ENCODE data around the gene SLC10A4.

The SLC10A4 gene

GRCh38 chr4:48478273-48478672 lies 4.9 kb upstream of the SLC10A4 start:
- H3K4me3 ChIP-seq (ENCODE audit: low read depth, low read length) = no peak overlapping the region
- in situ Hi-C loops (cut with HindIII; ENCODE audit: low pct_ligation_motif_present, low sequenced_read_pairs) = no loop called here
- H3K36me3 ChIP-seq (replicated peaks) = no peaks in the 10 kb centered on the region
- TF ChIP-seq CTCF (IDR thresholded peaks at IDR 0.05; ENCODE audit: low read depth, low read length, missing control alignments) = no peak
- no peak for DNase-seq
- H3K27ac ChIP-seq = no peak overlapping the region
- H3K27me3 ChIP-seq (replicated peaks) = peaks cover 10% of the 10 kb centered on the region

GRCh38 chr4:48481581-48481980 lies 1.6 kb upstream of the SLC10A4 start:
- H3K4me3 ChIP-seq (ENCODE audit: low read depth, low read length) = no peak overlapping the region
- in situ Hi-C loops (cut with HindIII; ENCODE audit: low pct_ligation_motif_present, low sequenced_read_pairs) = no loop called here
- peaks cover 30% of the 10 kb centered on the region for H3K27me3 ChIP-seq (replicated peaks)
- TF ChIP-seq CTCF (IDR thresholded peaks at IDR 0.05; ENCODE audit: low read depth, low read length, missing control alignments) = no peak
- no peak for DNase-seq
- no peaks in the 10 kb centered on the region for H3K36me3 ChIP-seq (replicated peaks)
- H3K27ac ChIP-seq = no peak overlapping the region

- Histone ChIP-seq H3K4me3 (ENCODE audit: low read depth, low read length) (no peak overlapping the region), H3K27ac (no peak overlapping the region), H3K36me3 (replicated peaks) (no peaks in the 10 kb centered on the region), H3K27me3 (replicated peaks) (peaks cover 33% of the 10 kb centered on the region)
- DNase-seq = no peak
- TF ChIP-seq CTCF (IDR thresholded peaks at IDR 0.05; ENCODE audit: low read depth, low read length, missing control alignments) = no peak
- in situ Hi-C loops (cut with HindIII; ENCODE audit: low pct_ligation_motif_present, low sequenced_read_pairs) = no loop called here
Observed at GRCh38 chr4:48483777-48484493, 792 bp downstream of the SLC10A4 start.

- no peak for TF ChIP-seq CTCF (IDR thresholded peaks at IDR 0.05; ENCODE audit: low read depth, low read length, missing control alignments)
- in situ Hi-C loops (cut with HindIII; ENCODE audit: low pct_ligation_motif_present, low sequenced_read_pairs) = no loop called here
- no peak for DNase-seq
- Histone ChIP-seq H3K27ac (no peak overlapping the region), H3K4me3 (ENCODE audit: low read depth, low read length) (no peak overlapping the region), H3K36me3 (replicated peaks) (no peaks in the 10 kb centered on the region), H3K27me3 (replicated peaks) (peaks cover 36% of the 10 kb centered on the region)
Observed at GRCh38 chr4:48484494-48485168, 1.5 kb downstream of the SLC10A4 start.

GRCh38 chr4:48489683-48490011 lies 6.5 kb downstream of the SLC10A4 start:
- in situ Hi-C loops (cut with HindIII; ENCODE audit: low pct_ligation_motif_present, low sequenced_read_pairs) = no loop called here
- DNase-seq = no peak
- Histone ChIP-seq H3K4me3 (ENCODE audit: low read depth, low read length) (no peak overlapping the region), H3K36me3 (replicated peaks) (no peaks in the 10 kb centered on the region), H3K27ac (no peak overlapping the region), H3K27me3 (replicated peaks) (peaks cover 35% of the 10 kb centered on the region)
- TF ChIP-seq CTCF (IDR thresholded peaks at IDR 0.05; ENCODE audit: low read depth, low read length, missing control alignments) = no peak

Data from brain microvascular endothelial cell (primary cell).